Right renal pelvis (tissue), 4 donors: ENCODE measurements around the gene SRC. TPM values are rescaled to one million over a fixed set of nuclear protein-coding genes. Genes with fewer than 3 reads are reported as not detected.

Source experiments
- DNase-seq, 4 donors: peaks; one replicate each; pipeline ENCODE4 v3.0.0-alpha.2; 2013; ENCODE audit warnings: low read depth in 4 of 4, low spot score in 3 of 4, missing footprints in 1 of 4
- polyA plus RNA-seq, 4 donors: library from polyadenylated mRNA; unstranded; fragments of 120-200 nt; gene quantifications; one replicate each; pipeline ENCODE4 v1.2.1, GENCODE V29; 2013; ENCODE audit not compliant: insufficient read length in 4 of 4

Gene SRC
- polyA plus RNA-seq, 4 donors: 51.2 to 67.5 (median 58.2) TPM

- no peak for DNase-seq
Observed at GRCh38 chr20:37392441-37393195, 46.7 kb downstream of the SRC start.

- DNase-seq: no peak
Observed at GRCh38 chr20:37393196-37393862, 47.4 kb downstream of the SRC start.

- no peak for DNase-seq
Observed at GRCh38 chr20:37393863-37394542, 48.1 kb downstream of the SRC start.

GRCh38 chr20:37394543-37395409 lies 48.8 kb downstream of the SRC start:
- no peak for DNase-seq

GRCh38 chr20:37395410-37395797 lies 49.5 kb downstream of the SRC start:
- no peak for DNase-seq

GRCh38 chr20:37395921-37396415 lies 50.0 kb downstream of the SRC start:
- peak in 1 of 4 donors; percentile 49 for DNase-seq

- peak in 3 of 4 donors; percentile 51 to 81 (median 63) for DNase-seq
Observed at GRCh38 chr20:37396416-37397075, 50.6 kb downstream of the SRC start.

- no peak for DNase-seq
Observed at GRCh38 chr20:37397076-37397953, 51.4 kb downstream of the SRC start.

- no peak for DNase-seq
Observed at GRCh38 chr20:37397954-37398749, 52.2 kb downstream of the SRC start.

- no peak for DNase-seq
Observed at GRCh38 chr20:37398750-37399621, 53.0 kb downstream of the SRC start.

GRCh38 chr20:37401282-37401929 lies 55.5 kb downstream of the SRC start:
- DNase-seq: no peak

GRCh38 chr20:37401930-37402675 lies 56.2 kb downstream of the SRC start:
- no peak for DNase-seq

- DNase-seq: no peak
Observed at GRCh38 chr20:37403107-37404033, 57.4 kb downstream of the SRC start.

- no peak for DNase-seq
Observed at GRCh38 chr20:37404461-37404890, 58.5 kb downstream of the SRC start.

- no peak for DNase-seq
Observed at GRCh38 chr20:37405351-37405897, 59.5 kb downstream of the SRC start.
